ENCODE results near the gene WASF2.
"Not testable (repeated sequence)": the region's sequence is repeated elsewhere in the genome, so short reads cannot be mapped to it uniquely, and the experiment has no call there.

The WASF2 gene

GRCh38 chr1:27397749-27398148 lies 92.2 kb downstream of the WASF2 start:
- no peak for DNase-seq (ENCODE audit: low spot score)

DNA sequence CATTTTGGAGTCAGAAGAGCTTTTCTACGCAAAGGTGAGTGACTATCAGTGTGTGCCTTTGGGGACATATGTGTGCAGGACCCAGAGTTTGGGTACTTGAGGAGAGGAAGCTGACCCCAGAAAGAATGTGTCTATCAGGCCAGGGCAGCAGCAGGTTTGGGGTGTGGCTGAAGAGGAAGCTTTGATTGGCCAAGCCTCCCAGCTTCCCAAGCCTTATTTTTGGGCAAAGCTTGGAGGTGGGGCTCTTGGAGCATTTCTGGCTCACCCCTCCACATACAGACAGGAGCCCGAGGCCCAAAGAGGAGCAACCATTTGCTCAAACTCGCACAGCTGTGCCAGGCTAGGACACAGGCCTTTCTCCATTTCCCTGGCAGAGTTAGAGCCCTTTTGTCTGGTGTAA lies 92.9 kb downstream of the WASF2 start:
- DNase-seq (ENCODE audit: low spot score) = no peak

- DNase-seq (ENCODE audit: low spot score) = peak; percentile 48
Measured at GRCh38 chr1:27395441-27396195, 94.3 kb downstream of the WASF2 start.

DNA sequence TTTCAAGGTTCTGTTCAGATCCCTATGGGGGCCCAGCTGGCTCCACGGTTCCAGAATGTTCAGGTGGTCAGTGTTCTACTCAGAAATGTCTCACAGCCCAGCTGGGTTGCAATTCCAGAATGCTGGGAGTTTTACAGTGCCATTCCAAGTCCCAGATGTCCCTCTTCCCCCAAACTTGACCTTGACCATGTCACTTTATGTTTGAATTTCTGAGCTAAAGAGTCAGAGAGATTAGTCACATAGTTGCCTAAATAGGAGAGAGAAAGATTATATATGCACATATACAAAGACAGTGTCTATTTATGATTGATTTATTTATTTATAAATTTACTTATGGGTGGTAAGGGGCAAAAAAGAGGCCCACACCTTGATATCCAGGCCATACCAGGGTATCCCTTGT lies 95.0 kb downstream of the WASF2 start:
- DNase-seq (ENCODE audit: low spot score) = no peak

DNA sequence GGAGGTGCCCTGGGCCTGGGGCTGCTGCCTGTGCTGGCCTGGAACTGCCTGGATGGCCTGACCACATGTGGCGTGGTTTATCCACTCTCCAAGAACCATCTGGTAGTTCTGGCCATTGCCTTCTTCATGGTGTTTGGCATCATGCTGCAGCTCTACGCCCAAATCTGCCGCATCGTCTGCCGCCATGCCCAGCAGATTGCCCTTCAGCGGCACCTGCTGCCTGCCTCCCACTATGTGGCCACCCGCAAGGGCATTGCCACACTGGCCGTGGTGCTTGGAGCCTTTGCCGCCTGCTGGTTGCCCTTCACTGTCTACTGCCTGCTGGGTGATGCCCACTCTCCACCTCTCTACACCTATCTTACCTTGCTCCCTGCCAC lies 95.7 kb downstream of the WASF2 start:
- DNase-seq (ENCODE audit: low spot score) = no peak

DNA sequence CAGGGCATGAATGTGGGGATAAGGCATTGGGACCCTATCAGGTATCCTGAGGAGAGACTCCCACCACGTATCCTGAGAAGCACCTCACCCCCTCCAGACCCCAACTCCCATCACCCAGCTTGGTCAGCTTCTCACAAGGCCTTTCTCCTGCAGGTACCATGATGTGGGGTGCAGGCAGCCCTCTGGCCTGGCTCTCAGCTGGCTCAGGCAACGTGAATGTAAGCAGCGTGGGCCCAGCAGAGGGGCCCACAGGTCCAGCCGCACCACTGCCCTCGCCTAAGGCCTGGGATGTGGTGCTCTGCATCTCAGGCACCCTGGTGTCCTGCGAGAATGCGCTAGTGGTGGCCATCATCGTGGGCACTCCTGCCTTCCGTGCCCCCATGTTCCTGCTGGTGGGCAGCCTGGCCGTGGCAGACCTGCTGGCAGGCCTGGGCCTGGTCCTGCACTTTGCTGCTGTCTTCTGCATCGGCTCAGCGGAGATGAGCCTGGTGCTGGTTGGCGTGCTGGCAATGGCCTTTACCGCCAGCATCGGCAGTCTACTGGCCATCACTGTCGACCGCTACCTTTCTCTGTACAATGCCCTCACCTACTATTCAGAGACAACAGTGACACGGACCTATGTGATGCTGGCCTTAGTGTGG lies 96.2 kb downstream of the WASF2 start:
- no peak for DNase-seq (ENCODE audit: low spot score)

- no peak for DNase-seq (ENCODE audit: low spot score)
Measured at GRCh38 chr1:27392778-27393635, 97.0 kb downstream of the WASF2 start.

DNA sequence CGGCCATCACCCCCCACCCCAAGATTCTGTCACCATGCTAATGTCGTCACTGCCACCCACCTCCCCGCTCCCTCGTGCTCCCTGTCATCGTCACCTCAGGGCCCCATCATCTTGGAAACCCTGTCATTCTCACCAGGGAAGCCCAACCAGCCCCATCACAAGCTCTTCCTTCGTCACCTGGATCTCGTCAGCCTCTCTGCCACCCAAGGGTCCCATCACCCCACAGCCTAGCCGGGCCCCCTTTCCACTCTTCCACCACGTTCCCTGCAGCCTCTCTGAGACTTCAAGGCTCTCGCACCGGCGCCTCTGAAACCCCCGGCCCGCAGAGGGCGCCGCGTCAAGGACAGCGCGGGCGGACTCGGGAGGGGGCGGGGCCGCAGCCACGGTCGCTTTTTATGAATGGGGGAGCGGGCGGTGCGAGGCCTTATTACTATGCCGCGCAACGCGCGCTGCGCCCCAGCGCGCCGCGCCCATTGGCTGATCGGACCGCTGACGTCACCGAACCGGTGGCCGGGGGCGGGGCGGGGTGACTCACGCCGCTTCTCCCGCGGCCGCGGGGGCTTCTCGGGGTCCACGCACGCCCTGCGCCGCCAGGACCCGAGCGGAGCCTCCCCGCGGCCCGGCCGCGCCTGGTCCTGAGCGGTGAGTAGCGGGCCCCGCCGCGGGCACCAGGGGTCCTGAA lies 97.7 kb downstream of the WASF2 start, which contains the start of gene GPR3:
Gene GPR3, plus strand, starts transcription at position 527 of the 682 bp plus-strand sequence. CDS start 1,177 bp downstream, outside the sequence.
- peak; percentile 65 for DNase-seq (ENCODE audit: low spot score)

GRCh38 chr1:27391511-27392095 lies 98.4 kb downstream of the WASF2 start:
- no peak for DNase-seq (ENCODE audit: low spot score)

DNA sequence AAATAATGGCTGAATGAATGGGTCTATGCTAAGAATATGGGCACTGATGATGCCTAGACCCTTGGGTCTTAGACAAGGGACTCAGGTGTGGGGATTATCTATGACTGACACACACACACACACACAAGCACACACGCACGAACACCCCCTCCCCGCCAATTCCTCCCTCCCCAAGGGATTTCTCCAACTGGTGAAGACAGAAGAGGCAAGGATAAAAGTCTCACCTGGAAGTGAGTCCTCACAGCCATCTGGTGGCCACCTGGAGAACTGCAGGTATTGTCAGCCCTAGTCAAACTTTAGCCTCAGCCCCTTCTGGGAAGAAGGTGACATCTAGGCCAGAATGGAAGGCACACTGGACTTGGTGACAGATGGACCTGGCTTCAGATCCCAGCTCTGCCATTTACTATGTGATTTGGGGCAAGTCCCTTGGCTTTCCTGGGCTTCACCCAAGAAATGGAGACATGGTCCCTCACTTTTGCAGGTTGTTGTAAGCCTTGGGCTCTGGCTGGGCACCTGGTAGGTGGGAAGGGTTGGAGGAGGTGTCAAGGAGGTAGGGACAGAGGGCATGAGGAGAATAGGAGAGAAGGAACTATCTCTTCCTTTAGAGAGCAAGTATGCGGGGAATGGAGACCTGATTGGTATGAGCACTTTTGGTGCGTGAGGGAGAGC lies 101.5 kb downstream of the WASF2 start:
- no peak for DNase-seq (ENCODE audit: low spot score)

DNA sequence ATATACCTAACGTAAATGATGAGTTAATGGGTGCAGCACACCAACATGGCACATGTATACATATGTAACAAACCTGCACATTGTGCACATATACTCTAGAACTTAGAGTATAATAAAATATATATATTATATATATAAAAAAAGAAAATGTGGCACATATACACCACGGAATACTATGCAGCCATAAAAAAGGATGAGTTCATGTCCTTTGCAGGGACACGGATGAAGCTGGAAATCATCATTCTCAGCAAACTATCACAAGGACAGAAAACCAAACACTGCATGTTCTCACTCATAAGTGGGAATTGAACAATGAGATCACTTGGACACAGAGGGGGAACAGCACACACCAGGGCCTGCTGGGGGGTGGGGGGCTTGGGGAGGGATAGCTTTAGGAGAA lies 105.2 kb downstream of the WASF2 start:
- DNase-seq (ENCODE audit: low spot score) = not testable (repeated sequence)

DNA sequence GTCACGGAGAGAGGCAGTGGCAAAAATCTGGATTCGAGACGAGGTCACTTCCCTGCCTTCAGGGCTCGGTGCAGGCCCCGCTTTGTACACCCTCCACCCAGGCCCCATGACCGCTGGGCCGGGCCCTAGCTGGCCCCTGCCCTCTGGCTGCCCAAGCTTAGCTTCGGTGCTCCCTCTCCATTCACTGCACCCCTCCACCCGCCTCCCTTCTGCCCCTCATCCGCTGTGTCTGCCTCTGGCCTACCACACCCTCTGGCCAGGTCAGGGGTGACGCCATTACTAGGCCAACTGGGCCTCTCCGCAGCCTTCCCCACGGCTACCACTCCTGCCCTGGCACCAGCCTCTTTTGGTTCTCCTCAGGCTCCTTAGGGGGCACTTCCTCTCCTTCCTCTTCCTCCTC lies 106.3 kb downstream of the WASF2 start:
- DNase-seq (ENCODE audit: low spot score) = no peak

DNA sequence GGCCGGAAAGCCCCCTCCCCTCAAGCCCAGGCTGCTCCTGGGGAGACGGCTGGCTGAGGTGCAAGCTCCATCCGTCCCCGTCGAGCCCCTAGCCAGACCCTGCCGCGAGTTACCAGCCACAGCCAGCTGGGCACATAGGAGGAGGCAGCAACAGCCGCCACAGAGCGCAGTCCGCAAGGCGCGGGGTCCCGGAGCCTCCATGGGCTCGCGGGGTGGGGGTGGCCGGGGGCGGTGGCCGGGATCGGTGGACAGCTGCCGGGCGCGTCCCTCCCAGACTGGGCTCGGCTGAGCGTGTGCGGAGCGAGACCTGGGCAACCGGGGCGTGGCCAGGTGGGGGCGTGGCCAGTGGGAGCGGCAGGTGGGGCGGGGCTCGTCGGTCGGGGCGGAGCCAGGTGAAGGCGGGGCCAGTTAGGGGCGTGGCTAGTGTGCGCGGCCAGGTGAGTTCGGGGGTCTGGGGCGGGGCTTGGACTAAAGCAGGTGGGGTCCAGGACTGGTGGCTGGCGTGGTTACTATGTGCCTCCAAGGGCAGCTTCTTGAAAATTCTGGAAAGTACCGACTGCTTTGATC lies 106.8 kb downstream of the WASF2 start, which contains the start of gene CD164L2:
Gene CD164L2, minus strand, starts transcription at position 295 of the 567 bp plus-strand sequence. Its CDS starts 94 bp downstream, at position 201.
- no peak for DNase-seq (ENCODE audit: low spot score)

- DNase-seq (ENCODE audit: low spot score) = no peak
Measured at GRCh38 chr1:27381969-27382762, 107.8 kb downstream of the WASF2 start.

GRCh38 chr1:27380766-27381733 lies 108.9 kb downstream of the WASF2 start:
- no peak for DNase-seq (ENCODE audit: low spot score)

DNA sequence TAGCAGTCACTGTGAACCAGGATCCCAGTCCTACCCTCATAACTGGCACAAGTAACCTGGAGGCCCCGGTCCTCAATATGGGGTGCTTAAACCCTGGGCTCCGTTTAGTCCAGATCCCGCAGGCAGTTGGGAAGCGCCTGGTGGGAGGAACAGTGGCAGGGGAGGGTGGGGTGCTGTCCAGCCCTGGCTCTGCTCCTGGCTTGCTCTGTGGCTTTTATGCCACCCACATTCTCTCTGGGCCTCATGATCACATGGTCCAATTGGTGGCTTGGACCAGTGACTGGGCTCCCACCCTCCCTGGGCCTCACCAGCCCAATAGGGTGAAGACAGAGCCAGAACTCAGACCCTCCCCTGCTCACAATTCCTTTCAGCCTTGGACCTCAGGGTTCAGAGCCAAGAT lies 109.7 kb downstream of the WASF2 start:
- no peak for DNase-seq (ENCODE audit: low spot score)

- no peak for DNase-seq (ENCODE audit: low spot score)
Measured at GRCh38 chr1:27379564-27380122, 110.3 kb downstream of the WASF2 start.

DNA sequence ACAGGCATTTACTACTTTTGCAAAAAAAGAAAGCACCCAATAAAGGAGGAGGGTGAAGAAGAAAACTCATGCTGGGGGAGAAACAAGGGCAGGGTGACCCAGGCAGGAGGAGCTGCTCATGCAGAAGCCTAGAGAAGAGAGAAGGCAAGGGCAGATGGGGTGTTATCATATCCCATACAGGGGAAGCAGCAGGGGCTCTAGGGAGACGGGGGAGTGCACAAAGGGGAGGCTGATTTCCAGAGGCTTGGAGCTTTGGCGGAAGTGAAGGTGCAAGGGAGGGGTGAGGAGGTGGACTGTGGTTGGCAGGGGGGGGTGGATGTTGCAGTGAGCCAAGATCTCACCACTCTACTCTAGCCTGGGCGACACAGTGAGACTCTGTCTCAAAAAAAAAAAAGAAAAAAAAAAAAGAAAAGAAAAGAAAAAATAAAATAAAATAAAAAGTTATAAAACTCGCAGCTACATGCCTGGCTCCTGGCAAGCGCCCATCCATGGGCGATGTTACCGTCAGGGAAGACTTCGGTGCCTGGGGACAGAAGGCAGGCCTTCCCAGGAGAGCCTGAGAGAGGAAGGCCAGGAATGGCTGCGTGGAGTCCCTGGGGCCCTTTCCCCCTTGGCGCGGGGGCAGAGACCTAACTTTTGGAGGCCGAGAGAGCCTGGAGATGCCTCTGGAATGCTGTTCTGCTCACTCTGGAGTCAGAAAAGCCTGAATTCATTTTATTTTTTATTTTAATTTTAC lies 112.0 kb downstream of the WASF2 start:
- DNase-seq (ENCODE audit: low spot score) = no peak
